Mesenchymal stem cell (in vitro differentiated cells and primary cell): ENCODE results near the gene TRIM44.

Experiments used
- DNase-seq: peaks from one replicate; pipeline ENCODE4 v3.0.0-alpha.2; 2013
- H2AFZ ChIP-seq: one replicate; pipeline ENCODE4 v1.6.1; 2013; ENCODE audit warnings: low read depth, mild to moderate bottlenecking, control low read depth, inconsistent platforms, low read length, moderate library complexity
- H2AK5ac ChIP-seq: 2 replicates; pipeline ENCODE4 v1.6.1; 2013; ENCODE audit warnings: low read length, moderate library complexity, mild to moderate bottlenecking, inconsistent platforms; ENCODE audit not compliant: severe bottlenecking
- H2BK120ac ChIP-seq: one replicate; pipeline ENCODE4 v1.6.1; 2013; ENCODE audit warnings: low read depth, mild to moderate bottlenecking, inconsistent platforms, low read length, moderate library complexity
- H2BK12ac ChIP-seq, 2 experiments: one replicate each; pipeline ENCODE4 v1.6.1; 2013; ENCODE audit warnings: inconsistent platforms in 2 of 2, low read length in 2 of 2, mild to moderate bottlenecking in 2 of 2, moderate library complexity in 2 of 2, control low read depth in 1 of 2
- H2BK15ac ChIP-seq: one replicate; pipeline ENCODE4 v1.6.1; 2013; ENCODE audit warnings: mild to moderate bottlenecking, low read depth, inconsistent platforms; ENCODE audit not compliant: poor library complexity, severe bottlenecking
- H2BK5ac ChIP-seq: 2 replicates; pipeline ENCODE4 v1.6.1; 2013; ENCODE audit warnings: low read depth, mild to moderate bottlenecking, low read length, control low read depth, inconsistent platforms; ENCODE audit not compliant: poor library complexity, severe bottlenecking
- H3K14ac ChIP-seq, 2 experiments: one replicate each; pipeline ENCODE4 v1.6.1; 2013; ENCODE audit warnings: inconsistent platforms in 2 of 2, low read length in 2 of 2, control low read depth in 1 of 2, mild to moderate bottlenecking in 1 of 2, moderate library complexity in 1 of 2
- H3K18ac ChIP-seq, 2 experiments: one replicate each; pipeline ENCODE4 v1.6.1; 2013; ENCODE audit warnings: inconsistent platforms in 2 of 2, low read length in 2 of 2, control low read depth in 1 of 2, low read depth in 1 of 2, mild to moderate bottlenecking in 1 of 2
- H3K23ac ChIP-seq, 2 experiments: one replicate each; pipeline ENCODE4 v1.6.1; 2013; ENCODE audit warnings: inconsistent platforms in 2 of 2, low read length in 2 of 2, mild to moderate bottlenecking in 2 of 2, moderate library complexity in 2 of 2, control low read depth in 1 of 2
- H3K27ac ChIP-seq: 2 replicates; pipeline ENCODE4 v1.5.1; 2013; ENCODE audit warnings: mild to moderate bottlenecking, moderate library complexity, low read length, control low read depth, inconsistent platforms; ENCODE audit not compliant: poor library complexity, severe bottlenecking
- H3K27me3 ChIP-seq, 2 experiments: 2 replicates each; pipeline versions ENCODE4 v1.6.1 to v1.7.0; 2013; ENCODE audit warnings: low read length in 2 of 2, mild to moderate bottlenecking in 2 of 2, moderate library complexity in 2 of 2, control low read depth in 1 of 2, inconsistent platforms in 1 of 2; ENCODE audit not compliant: control insufficient read depth in 1 of 2, insufficient read depth in 1 of 2
- H3K36me3 ChIP-seq, 2 experiments: 2 replicates each; pipeline versions ENCODE4 v1.6.1 to v1.7.0; 2013; ENCODE audit warnings: low read length in 2 of 2, control low read depth in 1 of 2, inconsistent platforms in 1 of 2, low read depth in 1 of 2, mild to moderate bottlenecking in 1 of 2; ENCODE audit not compliant: insufficient read depth in 2 of 2, control insufficient read depth in 1 of 2
- H3K4ac ChIP-seq, 2 experiments: one replicate each; pipeline ENCODE4 v1.6.1; 2013; ENCODE audit warnings: inconsistent platforms in 2 of 2, low read length in 2 of 2, mild to moderate bottlenecking in 2 of 2, moderate library complexity in 2 of 2, control low read depth in 1 of 2, low read depth in 1 of 2
- H3K4me1 ChIP-seq: 2 replicates; pipeline ENCODE4 v1.6.1; 2013; ENCODE audit warnings: low read depth, low read length, control low read depth; ENCODE audit not compliant: control insufficient read depth, insufficient read depth
- H3K4me2 ChIP-seq: 2 replicates; pipeline ENCODE4 v1.6.1; 2013; ENCODE audit warnings: low read length, mild to moderate bottlenecking, inconsistent platforms; ENCODE audit not compliant: poor library complexity, severe bottlenecking
- H3K4me3 ChIP-seq, 2 experiments: 2 replicates each; pipeline versions ENCODE4 v1.5.1 to v1.7.0; 2013; ENCODE audit warnings: low read length in 2 of 2, mild to moderate bottlenecking in 2 of 2, control low read depth in 1 of 2, low read depth in 1 of 2; ENCODE audit not compliant: insufficient read depth in 1 of 2
- H3K79me1 ChIP-seq: replicated peaks from 2 replicates; pipeline ENCODE4 v1.6.1; 2013; ENCODE audit warnings: mild to moderate bottlenecking, control low read depth, low read length, inconsistent platforms; ENCODE audit not compliant: poor library complexity, severe bottlenecking
- H3K9ac ChIP-seq: 2 replicates; pipeline ENCODE4 v1.7.0; 2013; ENCODE audit warnings: mild to moderate bottlenecking, low read length, moderate library complexity
- H3K9me3 ChIP-seq: 2 replicates; pipeline ENCODE4 v1.7.0; 2013; ENCODE audit warnings: mild to moderate bottlenecking, low read length; ENCODE audit not compliant: control insufficient read depth
- H4K8ac ChIP-seq: one replicate; pipeline ENCODE4 v1.6.1; 2013; ENCODE audit warnings: inconsistent platforms, mild to moderate bottlenecking, low read length, moderate library complexity
- H4K91ac ChIP-seq: one replicate; pipeline ENCODE4 v1.6.1; 2013; ENCODE audit warnings: mild to moderate bottlenecking, low read length, inconsistent platforms
- WGBS: methylation state at CpG from one replicate; pipeline ENCODE4 v1.1.7; 2013; ENCODE audit warnings: mixed read lengths; 5-methylcytosine and 5-hydroxymethylcytosine counted together

Gene TRIM44

GRCh38 chr11:35680506-35680905, 17.9 kb downstream of the TRIM44 start:
- WGBS, result no CpG with 5 or more reads among the region's 1 CpG
- Histone ChIP-seq H2BK120ac (no peak overlapping the region), H4K8ac (no peak overlapping the region), H3K23ac (no peak overlapping the region), H3K18ac (no peak overlapping the region), H3K4me3 (no peak overlapping the region), H3K36me3 (peaks cover 0 to 4% of the 10 kb centered on the region in 2 experiments), H3K27ac (no peak overlapping the region), H3K9ac (no peak overlapping the region), H3K9me3 (no peaks in the 10 kb centered on the region), H4K91ac (no peak overlapping the region), H3K4me2 (no peak overlapping the region), H2BK12ac (no peak overlapping the region), H2AK5ac (no peak overlapping the region), H2BK5ac (no peak overlapping the region), H3K27me3 (no peaks in the 10 kb centered on the region), H3K4me1 (peaks cover 5% of the 10 kb centered on the region), H3K79me1 (peaks cover 13% of the 10 kb centered on the region), H2AFZ (no peak overlapping the region), H3K4ac (no peak overlapping the region), H3K14ac (no peak overlapping the region), H2BK15ac (no peak overlapping the region)
- DNase-seq, result no peak

- H3K4me2 ChIP-seq, result no peak overlapping the region
- H3K14ac ChIP-seq, result no peak overlapping the region
- no peak overlapping the region for H4K8ac ChIP-seq
- no peak overlapping the region for H2BK12ac ChIP-seq
- H3K4me3 ChIP-seq, result no peak overlapping the region
- H4K91ac ChIP-seq, result no peak overlapping the region
- peaks cover 3 to 10% of the 10 kb centered on the region in 2 experiments for H3K36me3 ChIP-seq
- no peak overlapping the region for H3K27ac ChIP-seq
- no peak overlapping the region for H2AFZ ChIP-seq
- no peaks in the 10 kb centered on the region for H3K9me3 ChIP-seq
- no peaks in the 10 kb centered on the region for H3K27me3 ChIP-seq
- no peak overlapping the region for H2BK120ac ChIP-seq
- H3K4me1 ChIP-seq, result peaks cover 5% of the 10 kb centered on the region
- H3K23ac ChIP-seq, result no peak overlapping the region
- WGBS, result 100% methylated on average over 1 of the region's 1 CpG
- no peak overlapping the region for H2BK15ac ChIP-seq
- H3K79me1 ChIP-seq, result peaks cover 13% of the 10 kb centered on the region
- no peak overlapping the region for H3K18ac ChIP-seq
- DNase-seq, result no peak
- H2BK5ac ChIP-seq, result no peak overlapping the region
- no peak overlapping the region for H3K4ac ChIP-seq
- H3K9ac ChIP-seq, result no peak overlapping the region
- H2AK5ac ChIP-seq, result no peak overlapping the region
These were observed 18.7 kb downstream of the TRIM44 start for GRCh38 chr11:35681163-35681767.

- WGBS, result 73% methylated on average over 7 of the region's 9 CpGs
- H3K18ac ChIP-seq, result no peak overlapping the region
- H3K9me3 ChIP-seq, result no peaks in the 10 kb centered on the region
- H2BK5ac ChIP-seq, result no peak overlapping the region
- H2BK15ac ChIP-seq, result no peak overlapping the region
- H3K14ac ChIP-seq, result no peak overlapping the region
- H2BK120ac ChIP-seq, result no peak overlapping the region
- no peaks in the 10 kb centered on the region for H3K27me3 ChIP-seq
- no peak overlapping the region for H2BK12ac ChIP-seq
- peak overlapping the region; percentile 14 for H2AK5ac ChIP-seq
- H4K91ac ChIP-seq, result no peak overlapping the region
- no peak overlapping the region for H3K4me2 ChIP-seq
- peaks cover 21% of the 10 kb centered on the region for H3K79me1 ChIP-seq
- H3K4ac ChIP-seq, result no peak overlapping the region
- DNase-seq, result no peak
- peaks cover 7 to 19% of the 10 kb centered on the region in 2 experiments for H3K36me3 ChIP-seq
- H4K8ac ChIP-seq, result no peak overlapping the region
- no peak overlapping the region for H3K23ac ChIP-seq
- H3K4me3 ChIP-seq, result peak overlapping the region in 1 of 2 experiments; percentile 52
- H3K4me1 ChIP-seq, result peaks cover 5% of the 10 kb centered on the region
- H2AFZ ChIP-seq, result no peak overlapping the region
- no peak overlapping the region for H3K27ac ChIP-seq
- H3K9ac ChIP-seq, result peak overlapping the region; percentile 74
These were observed 19.9 kb downstream of the TRIM44 start for GRCh38 chr11:35682230-35683173.

DNA sequence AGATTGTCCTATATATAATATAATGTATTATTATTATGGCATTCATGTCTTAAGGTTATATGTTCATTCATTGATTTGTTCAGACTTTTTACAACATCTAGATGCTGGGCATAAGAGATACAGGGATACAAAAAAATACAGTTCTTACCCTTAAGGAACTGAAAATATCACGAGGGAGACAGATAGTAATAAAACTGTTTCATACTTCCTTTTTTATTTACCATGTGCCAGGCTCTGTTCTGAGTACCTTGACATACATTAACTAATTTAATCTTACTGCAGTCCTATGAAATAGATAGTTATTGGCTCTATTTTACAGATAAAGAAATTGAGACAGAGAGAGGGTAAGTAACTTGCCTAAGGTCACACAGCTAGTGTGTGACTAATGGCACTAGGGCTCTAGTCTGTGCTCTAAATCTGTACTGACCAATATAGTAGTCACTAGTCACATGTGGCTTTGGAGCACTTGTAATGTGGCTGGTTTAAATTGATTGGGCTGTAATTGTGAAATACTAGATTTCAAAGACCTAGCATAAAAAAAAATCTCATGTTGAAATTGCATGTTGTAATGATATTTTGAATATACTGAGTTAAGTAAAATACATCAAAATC, 21.3 kb downstream of the TRIM44 start:
- H3K36me3 ChIP-seq, result peaks cover 7 to 21% of the 10 kb centered on the region in 2 experiments
- no peak overlapping the region for H3K23ac ChIP-seq
- no peak overlapping the region for H2BK15ac ChIP-seq
- no peak overlapping the region for H3K14ac ChIP-seq
- no peak overlapping the region for H3K18ac ChIP-seq
- H3K4me1 ChIP-seq, result peaks cover 5% of the 10 kb centered on the region
- H3K79me1 ChIP-seq, result peaks cover 23% of the 10 kb centered on the region
- no peak overlapping the region for H2BK120ac ChIP-seq
- no peak overlapping the region for H3K4me3 ChIP-seq
- no CpG with 5 or more reads among the region's 1 CpG for WGBS
- H3K27ac ChIP-seq, result no peak overlapping the region
- no peak overlapping the region for H4K91ac ChIP-seq
- no peak overlapping the region for H2BK12ac ChIP-seq
- H2AFZ ChIP-seq, result no peak overlapping the region
- no peak overlapping the region for H3K4me2 ChIP-seq
- DNase-seq, result peak; percentile 45
- H3K9ac ChIP-seq, result no peak overlapping the region
- no peaks in the 10 kb centered on the region for H3K9me3 ChIP-seq
- H3K4ac ChIP-seq, result no peak overlapping the region
- no peak overlapping the region for H2AK5ac ChIP-seq
- H3K27me3 ChIP-seq, result no peaks in the 10 kb centered on the region
- no peak overlapping the region for H4K8ac ChIP-seq
- H2BK5ac ChIP-seq, result no peak overlapping the region
